GM12878 (cell line): ENCODE measurements around the gene MAGI2. TPM values are rescaled to one million over a fixed set of nuclear protein-coding genes. Genes with fewer than 3 reads are reported as not detected.

ENCODE experiments used
- ATAC-seq: fragments of 200-7000 bp; cut with Tn5 transposase; 3 replicates; pipeline ENCODE4 v1.9.1; 2020; ENCODE audit warnings: mild to moderate bottlenecking, moderate library complexity
- BruUV-seq: library from RNA; stranded (reverse); fragments of 400-500 nt; replicated peaks from 2 replicates; lab custom pipeline; 2021; lab: Mats Ljungman, UMichigan
- CTCF ChIA-PET: fragments of 300-600 bp; sonication (Branson Sonifier 250); formaldehyde crosslinking; extraction: SDS; loops from one replicate; lab custom pipeline; 2021; ENCODE audit warnings: inconsistent platforms; lab: Yijun Ruan, JAX
- POLR2A ChIA-PET: fragments of 350-600 bp; formaldehyde crosslinking; extraction: SDS; loops from one replicate; lab custom pipeline; 2021; ENCODE audit warnings: inconsistent platforms; lab: Charles Lee
- RAD21 ChIA-PET: fragments of 300-600 bp; sonication (Branson Sonifier 250); formaldehyde crosslinking; loops from one replicate; lab custom pipeline; 2023; ENCODE audit warnings: antibody characterized with exemption; ENCODE audit not compliant: unreplicated experiment; lab: Charles Lee
- SMC1A ChIA-PET: fragments of 300-600 bp; sonication (Branson Sonifier 250); formaldehyde crosslinking; loops from one replicate; lab custom pipeline; 2023; ENCODE audit not compliant: unreplicated experiment, uncharacterized antibody; lab: Charles Lee
- DNase-seq: peaks from one replicate; pipeline ENCODE4 v3.0.0-alpha.2; 2011; ENCODE audit warnings: low read depth, low spot score
- FAIRE-seq: peaks from 3 replicates; lab custom pipeline; 2011; peaks lifted over from hg19 to GRCh38; lab: Jason Lieb, UNC
- H2AFZ ChIP-seq: 2 replicates; pipeline ENCODE4 v1.6.0; 2011; ENCODE audit warnings: low read depth, low read length, control low read depth; ENCODE audit not compliant: control insufficient read depth
- H3K27ac ChIP-seq: 2 replicates; pipeline ENCODE4 v1.5.1; 2011; ENCODE audit warnings: control low read depth; ENCODE audit not compliant: control insufficient read depth, insufficient read depth
- H3K27me3 ChIP-seq, 2 experiments: replicated peaks in 1 of 2; 2 replicates each; pipeline versions ENCODE4 v1.6.0 to v1.6.1; 2011; ENCODE audit warnings: low read length in 1 of 2; ENCODE audit not compliant: control insufficient read depth in 2 of 2, insufficient read depth in 2 of 2
- H3K36me3 ChIP-seq, 2 experiments: 2 replicates each; pipeline ENCODE4 v1.5.1; 2011; ENCODE audit warnings: low read length in 1 of 2; ENCODE audit not compliant: control insufficient read depth in 2 of 2, insufficient read depth in 2 of 2
- H3K4me1 ChIP-seq: 2 replicates; pipeline ENCODE4 v1.6.1; 2011; ENCODE audit warnings: mild to moderate bottlenecking, low read length, moderate library complexity, mixed read lengths; ENCODE audit not compliant: control insufficient read depth, insufficient read depth
- H3K4me2 ChIP-seq: 2 replicates; pipeline ENCODE4 v1.6.0; 2011; ENCODE audit warnings: control low read depth; ENCODE audit not compliant: control insufficient read depth, insufficient read depth
- H3K4me3 ChIP-seq: fragments of 200-600 bp; sonication (generic); 2 replicates; pipeline ENCODE4 v1.5.1; 2016
- H3K79me2 ChIP-seq: 2 replicates; pipeline ENCODE4 v1.6.0; 2011; ENCODE audit warnings: low read length; ENCODE audit not compliant: control insufficient read depth, insufficient read depth
- H3K9ac ChIP-seq: 2 replicates; pipeline ENCODE4 v1.8.0; 2011; ENCODE audit warnings: low read length, control low read depth, mixed read lengths; ENCODE audit not compliant: control insufficient read depth, insufficient read depth
- H3K9me3 ChIP-seq: replicated peaks from 3 replicates; pipeline ENCODE4 v1.5.1; 2011; ENCODE audit warnings: mild to moderate bottlenecking, low read length; ENCODE audit not compliant: control insufficient read depth, insufficient read depth
- H4K20me1 ChIP-seq: 2 replicates; pipeline ENCODE4 v1.6.0; 2011; ENCODE audit not compliant: control insufficient read depth, insufficient read depth
- BACH1 ChIP-seq: fragments of 450-650 bp; IDR thresholded peaks from 2 replicates; pipeline ENCODE4 v1.6.1; 2017; ENCODE audit warnings: mild to moderate bottlenecking, borderline replicate concordance
- GATAD2B ChIP-seq: fragments of 450-650 bp; conservative IDR thresholded peaks from 2 replicates; pipeline ENCODE4 v1.6.1; 2017; ENCODE audit warnings: low read depth, mild to moderate bottlenecking, moderate library complexity
- HSF1 ChIP-seq: fragments of 150-350 bp; IDR thresholded peaks from 2 replicates; pipeline ENCODE4 v1.6.1; 2014; ENCODE audit warnings: mild to moderate bottlenecking, low read depth, low read length
- IKZF2 ChIP-seq, 2 experiments: fragments of 450-650 bp; IDR thresholded peaks; 2 replicates each; pipeline ENCODE4 v1.6.1; 2017; ENCODE audit warnings: mild to moderate bottlenecking in 2 of 2, moderate library complexity in 2 of 2
- KLF5 ChIP-seq: fragments of 450-650 bp; IDR thresholded peaks from 2 replicates; pipeline ENCODE4 v1.6.1; 2014; ENCODE audit warnings: mild to moderate bottlenecking; ENCODE audit not compliant: partially characterized antibody
- MYB ChIP-seq: fragments of 150-350 bp; IDR thresholded peaks from 2 replicates; pipeline ENCODE4 v1.6.1; 2014; ENCODE audit warnings: mild to moderate bottlenecking, low read depth, low read length, borderline replicate concordance
- RELA ChIP-seq: fragments of 450-650 bp; IDR thresholded peaks from 2 replicates; pipeline ENCODE4 v1.8.0; 2014; ENCODE audit warnings: borderline replicate concordance; ENCODE audit not compliant: partially characterized antibody
- SRF ChIP-seq, 2 experiments: IDR thresholded peaks; 2 replicates each; pipeline ENCODE4 v1.6.1; 2011; ENCODE audit warnings: low read depth in 2 of 2, low read length in 2 of 2, mild to moderate bottlenecking in 1 of 2, moderate library complexity in 1 of 2
- TCF7 ChIP-seq: IDR thresholded peaks from 2 replicates; pipeline ENCODE4 v1.6.1; 2014; ENCODE audit warnings: antibody characterized with exemption, borderline replicate concordance
- USF1 ChIP-seq: IDR thresholded peaks from 2 replicates; pipeline ENCODE4 v1.6.1; 2011; ENCODE audit warnings: borderline replicate concordance, low read depth, mild to moderate bottlenecking, moderate library complexity, mixed read lengths, low read length; ENCODE audit not compliant: insufficient read depth; ENCODE audit errors: extremely low read length
- USF2 ChIP-seq: IDR thresholded peaks from 2 replicates; pipeline ENCODE4 v1.6.1; 2011; ENCODE audit warnings: low read depth, low read length, improper control_type of control experiment, borderline replicate concordance
- WGBS: methylation state at CpG from one replicate; pipeline ENCODE4 v1.1.6; 2016; ENCODE audit warnings: low lambda C conversion rate; ENCODE audit not compliant: insufficient replicate concordance, insufficient coverage; ENCODE audit errors: missing lambda C conversion rate; 5-methylcytosine and 5-hydroxymethylcytosine counted together
- in situ Hi-C: fragments of 300-500 bp; cut with MboI; formaldehyde crosslinking; loops from 9 replicates; pipeline ENCODE4 v1.14.3; 2018; ENCODE audit warnings: mixed read lengths
- intact Hi-C: fragments of 100-400 bp; cut with micrococcal nuclease; formaldehyde crosslinking; loops from one replicate; pipeline ENCODE4 v1.14.2; 2022; ENCODE audit not compliant: unreplicated experiment
- polyA plus RNA-seq, 11 experiments: library from polyadenylated mRNA; depleted of rRNA in 4 of 11; unstranded in 6 of 11; stranded (reverse) in 5 of 11; fragments of >200 nt; fragmentation: Nextera tagmentation in 4 of 11; fragmentation: Illumina TruSeq in 1 of 11; extraction: Ambion mirVana in 4 of 11; extraction: Trizol in 1 of 11; gene quantifications; 1 replicate in 1 of 11; 2 replicates in 10 of 11; pipeline versions ENCODE4 v1.2.1 to v1.2.3, GENCODE V29; 2011 to 2016; ENCODE audit warnings: inconsistent platforms in 2 of 11, missing spikeins in 2 of 11, low read depth in 1 of 11
- total RNA-seq, 4 experiments: library from RNA; depleted of rRNA in 3 of 4; stranded (reverse); fragments of >200 nt in 3 of 4; fragmentation: Illumina TruSeq in 1 of 4; extraction: Trizol in 1 of 4; gene quantifications; 2 replicates each; pipeline versions ENCODE4 v1.2.1 to v1.2.3, GENCODE V29; 2013 to 2021

Gene MAGI2
- total and polyA plus RNA-seq, 10 of the 15 experiments (the other 5 are each of a cell fraction or from before 2014, with no cell fraction given), result 0.01 to 0.31 (median 0.05) TPM; not detected in 2

GRCh38 chr7:78357709-78358108 lies 1095.8 kb downstream of the MAGI2 start:
- Histone ChIP-seq H2AFZ (no peak overlapping the region), H3K79me2 (no peaks in the 10 kb centered on the region), H3K27me3 (no peaks in the 10 kb centered on the region; a peak in 2 of 4 replicates), H3K4me3 (no peak overlapping the region), H3K4me1 (no peaks in the 10 kb centered on the region), H3K4me2 (no peak overlapping the region), H3K27ac (no peak overlapping the region), H4K20me1 (no peaks in the 10 kb centered on the region), H3K9ac (no peak overlapping the region), H3K9me3 (no peaks in the 10 kb centered on the region), H3K36me3 (no peaks in the 10 kb centered on the region)
- CTCF ChIA-PET, result no interaction called here
- in situ Hi-C loops, result no loop called here
- intact Hi-C loops, result no loop called here
- RAD21 ChIA-PET, result no interaction called here
- WGBS, result 3% methylated on average over 2 of the region's 2 CpGs
- no TSS peak for BruUV-seq
- ATAC-seq (no peak), DNase-seq (no peak), FAIRE-seq (no peak)
- no peak for TF ChIP-seq IKZF2 (IDR thresholded peaks at IDR 0.05)
- no peak for TF ChIP-seq HSF1
- no peak for TF ChIP-seq SRF (IDR thresholded peaks at IDR 0.05; ENCODE audit: low read depth in 2 of 2, low read length in 2 of 2)
- no peak for TF ChIP-seq MYB
- POLR2A ChIA-PET, result no interaction called here
- SMC1A ChIA-PET, result interaction anchor here (0.5 kb wide), 1 partner anchor 1430 kb away, joined by 3 read pairs; no protein-coding TSS in a partner anchor

GRCh38 chr7:78355834-78356233 lies 1097.6 kb downstream of the MAGI2 start:
- ATAC-seq (no peak), DNase-seq (no peak), FAIRE-seq (no peak)
- in situ Hi-C loops (no loop called here), intact Hi-C loops (no loop called here)
- Histone ChIP-seq H3K27ac (no peak overlapping the region), H3K79me2 (no peaks in the 10 kb centered on the region), H2AFZ (no peak overlapping the region), H3K27me3 (no peaks in the 10 kb centered on the region; a peak in 2 of 4 replicates), H3K9me3 (no peaks in the 10 kb centered on the region), H3K36me3 (no peaks in the 10 kb centered on the region), H3K4me1 (no peaks in the 10 kb centered on the region), H3K4me3 (no peak overlapping the region), H3K9ac (no peak overlapping the region), H3K4me2 (no peak overlapping the region), H4K20me1 (no peaks in the 10 kb centered on the region)
- ChIA-PET RAD21 (no interaction called here), CTCF (no interaction called here), POLR2A (no interaction called here), SMC1A (interaction anchor here (0.8 kb wide), 1 partner anchor 9 kb away, joined by 3 read pairs; no protein-coding TSS in a partner anchor)
- WGBS, result 0% methylated on average over 3 of the region's 3 CpGs
- TF ChIP-seq RELA, result no peak
- TF ChIP-seq USF1, result no peak
- TF ChIP-seq GATAD2B, result no peak
- TF ChIP-seq USF2, result no peak
- no peak for TF ChIP-seq KLF5
- TF ChIP-seq TCF7, result no peak
- no peak for TF ChIP-seq BACH1
- no TSS peak for BruUV-seq
